SK-N-SH (cell line): ENCODE measurements around the gene DNAJA1. TPM values are rescaled to one million over a fixed set of nuclear protein-coding genes. Genes with fewer than 3 reads are reported as not detected.

Source experiments
- CTCF ChIA-PET: fragments of 300-600, 350-600 bp; formaldehyde crosslinking; extraction: SDS; loops from one replicate; lab custom pipeline; 2021; lab: Yijun Ruan, JAX
- POLR2A ChIA-PET: fragments of 350-600 bp; sonication (Branson Sonifier 250); formaldehyde crosslinking; extraction: SDS; loops from one replicate; lab custom pipeline; 2020; ENCODE audit warnings: antibody characterized with exemption, inconsistent platforms; lab: Yijun Ruan, JAX
- DNase-seq: peaks from one replicate; pipeline ENCODE4 v3.0.0; 2012
- H2AFZ ChIP-seq: fragments of 200-600 bp; sonication (generic); 2 replicates; pipeline ENCODE4 v1.8.1; 2016; ENCODE audit warnings: antibody characterized with exemption, mild to moderate bottlenecking, low read depth
- H3F3A ChIP-seq: fragments of 200-600 bp; sonication (generic); replicated peaks from 2 replicates; pipeline ENCODE3; 2016; ENCODE audit warnings: antibody characterized with exemption, mild to moderate bottlenecking; ENCODE audit not compliant: insufficient read depth
- H3K27ac ChIP-seq, 2 experiments: fragments of 200-500 bp in 1 of 2; fragments of 200-600 bp in 1 of 2; sonication (Bioruptor generic) in 1 of 2; sonication (generic), shearing (Covaris generic) in 1 of 2; 2 replicates each; pipeline versions ENCODE4 v1.5.1 to v1.6.1; 2014 to 2016; ENCODE audit warnings: low read depth in 2 of 2, inconsistent platforms in 1 of 2, low read length in 1 of 2, mild to moderate bottlenecking in 1 of 2, mixed read lengths in 1 of 2
- H3K27me3 ChIP-seq: fragments of 200-600 bp; sonication (generic), shearing (Covaris generic); 2 replicates; pipeline ENCODE4 v1.6.1; 2016; ENCODE audit warnings: mixed run types; ENCODE audit not compliant: insufficient read depth
- H3K36me3 ChIP-seq, 2 experiments: fragments of 200-500 bp in 1 of 2; fragments of 200-600 bp in 1 of 2; sonication (Bioruptor generic) in 1 of 2; sonication (generic) in 1 of 2; replicated peaks in 1 of 2; 2 replicates each; pipeline versions ENCODE3 to v1.5.1; 2014 to 2016; ENCODE audit warnings: low read length in 1 of 2, mild to moderate bottlenecking in 1 of 2; ENCODE audit not compliant: insufficient read depth in 2 of 2, control insufficient read depth in 1 of 2
- H3K4me1 ChIP-seq, 2 experiments: fragments of 200-500 bp in 1 of 2; fragments of 200-600 bp in 1 of 2; sonication (Bioruptor generic) in 1 of 2; sonication (generic), shearing (Covaris generic) in 1 of 2; 2 replicates each; pipeline versions ENCODE4 v1.5.1 to v1.6.1; 2014 to 2016; ENCODE audit warnings: low read depth in 1 of 2, low read length in 1 of 2, mixed run types in 1 of 2; ENCODE audit not compliant: insufficient read depth in 2 of 2, control insufficient read depth in 1 of 2
- H3K4me2 ChIP-seq: fragments of 200-600 bp; sonication (generic), shearing (Covaris generic); 2 replicates; pipeline ENCODE4 v1.6.1; 2017; ENCODE audit warnings: mixed run types
- H3K4me3 ChIP-seq, 2 experiments: fragments of 200-500 bp in 1 of 2; fragments of 200-600 bp in 1 of 2; sonication (Bioruptor generic) in 1 of 2; sonication (generic), shearing (Covaris generic) in 1 of 2; 2 replicates each; pipeline versions ENCODE4 v1.5.1 to v1.8.1; 2014 to 2016; ENCODE audit warnings: low read depth in 2 of 2, inconsistent platforms in 1 of 2, low read length in 1 of 2, mild to moderate bottlenecking in 1 of 2, mixed read lengths in 1 of 2, moderate library complexity in 1 of 2
- H3K79me2 ChIP-seq: fragments of 200-600 bp; sonication (generic); 2 replicates; pipeline ENCODE4 v1.8.1; 2017; ENCODE audit warnings: mild to moderate bottlenecking; ENCODE audit not compliant: insufficient read depth
- H3K9ac ChIP-seq: fragments of 200-600 bp; sonication (generic); 2 replicates; pipeline ENCODE4 v1.6.1; 2017; ENCODE audit warnings: mixed run types
- H3K9me2 ChIP-seq: fragments of 200-600 bp; sonication (generic); 2 replicates; pipeline ENCODE4 v1.6.1; 2017; ENCODE audit warnings: mixed run types
- H3K9me3 ChIP-seq: fragments of 200-600 bp; sonication (generic); 2 replicates; pipeline ENCODE4 v1.6.1; 2017; ENCODE audit warnings: mixed run types, mild to moderate bottlenecking, moderate library complexity
- H4K20me1 ChIP-seq: fragments of 200-600 bp; sonication (generic); 2 replicates; pipeline ENCODE4 v1.6.1; 2017; ENCODE audit warnings: mild to moderate bottlenecking, mixed run types; ENCODE audit not compliant: insufficient read depth
- ELF1 ChIP-seq: IDR thresholded peaks from 2 replicates; pipeline ENCODE4 v1.4.0; 2012
- EZH2phosphoT487 ChIP-seq: fragments of 200-600 bp; sonication (generic); IDR thresholded peaks from 2 replicates; pipeline ENCODE4 v1.6.1; 2017; ENCODE audit warnings: low read depth, mixed run types, mild to moderate bottlenecking, antibody characterized with exemption, moderate library complexity, borderline replicate concordance
- FOXJ3 ChIP-seq: sonication (generic); formaldehyde crosslinking; IDR thresholded peaks from 2 replicates; pipeline ENCODE4 v1.5.1; 2020; ENCODE audit warnings: mild to moderate bottlenecking, missing genetic modification reagents
- GATA2 ChIP-seq: sonication (generic); formaldehyde crosslinking; IDR thresholded peaks from 2 replicates; pipeline ENCODE4 v1.5.0; 2020; ENCODE audit warnings: mild to moderate bottlenecking, missing genetic modification reagents
- MXI1 ChIP-seq: IDR thresholded peaks from 2 replicates; pipeline ENCODE4 v1.6.1; 2012; ENCODE audit warnings: mild to moderate bottlenecking, low read depth, low read length, improper control_type of control experiment
- RXRA ChIP-seq: IDR thresholded peaks from 2 replicates; pipeline ENCODE4 v1.4.0; 2012; ENCODE audit warnings: low read depth, mild to moderate bottlenecking, borderline replicate concordance
- SIN3A ChIP-seq: IDR thresholded peaks from 2 replicates; pipeline ENCODE4 v1.6.1; 2012; ENCODE audit warnings: low read depth, mild to moderate bottlenecking, low read length, moderate library complexity, borderline replicate concordance
- TAF1 ChIP-seq: IDR thresholded peaks from 2 replicates; pipeline ENCODE4 v1.6.1; 2012; ENCODE audit warnings: low read depth, mild to moderate bottlenecking, low read length, moderate library complexity, borderline replicate concordance
- TEAD4 ChIP-seq: IDR thresholded peaks from 2 replicates; pipeline ENCODE4 v1.4.0; 2012; ENCODE audit warnings: mild to moderate bottlenecking, borderline replicate concordance; ENCODE audit not compliant: insufficient read depth
- WGBS: methylation state at CpG from one replicate; pipeline ENCODE4 v1.1.6; 2017; ENCODE audit warnings: low lambda C conversion rate; 5-methylcytosine and 5-hydroxymethylcytosine counted together
- polyA plus RNA-seq, 3 experiments: library from polyadenylated mRNA; depleted of rRNA; stranded (reverse); fragments of >200 nt; gene quantifications; 2 replicates each; pipeline ENCODE4 v1.2.3, GENCODE V29; 2012
- TF ChIP-seq, protein P1 (sequence below): IDR thresholded peaks from 2 replicates; pipeline ENCODE4 v1.4.0; 2012; ENCODE audit warnings: low read depth, borderline replicate concordance
- TF ChIP-seq, protein P2 (sequence below): fragments of 150-350 bp; IDR thresholded peaks from 2 replicates; pipeline ENCODE4 v1.6.1; 2016; ENCODE audit warnings: mild to moderate bottlenecking, low read depth, low read length
- TF ChIP-seq, protein P3 (sequence below): fragments of 150-350 bp; IDR thresholded peaks from 2 replicates; pipeline ENCODE4 v1.6.1; 2017; ENCODE audit warnings: antibody characterized with exemption, low read length, low read depth, borderline replicate concordance
- TF ChIP-seq, protein P4 (sequence below): IDR thresholded peaks from 2 replicates; pipeline ENCODE4; 2012
- TF ChIP-seq, protein P5 (sequence below): IDR thresholded peaks from 2 replicates; pipeline ENCODE4 v1.6.1; 2012; ENCODE audit warnings: mild to moderate bottlenecking, low read depth, low read length, moderate library complexity
- TF ChIP-seq, protein P6 (sequence below): IDR thresholded peaks from 2 replicates; pipeline ENCODE4 v1.4.0; 2012; ENCODE audit warnings: low read depth
- TF ChIP-seq, protein P7 (sequence below): fragments of 200-600 bp; sonication (generic); IDR thresholded peaks from 2 replicates; pipeline ENCODE4 v1.6.1; 2017; ENCODE audit warnings: antibody characterized with exemption, mild to moderate bottlenecking, moderate library complexity

The DNAJA1 gene
- polyA plus RNA-seq, 1 of the 3 experiments (the other 2 are of a cell fraction): 103 TPM

DNA sequence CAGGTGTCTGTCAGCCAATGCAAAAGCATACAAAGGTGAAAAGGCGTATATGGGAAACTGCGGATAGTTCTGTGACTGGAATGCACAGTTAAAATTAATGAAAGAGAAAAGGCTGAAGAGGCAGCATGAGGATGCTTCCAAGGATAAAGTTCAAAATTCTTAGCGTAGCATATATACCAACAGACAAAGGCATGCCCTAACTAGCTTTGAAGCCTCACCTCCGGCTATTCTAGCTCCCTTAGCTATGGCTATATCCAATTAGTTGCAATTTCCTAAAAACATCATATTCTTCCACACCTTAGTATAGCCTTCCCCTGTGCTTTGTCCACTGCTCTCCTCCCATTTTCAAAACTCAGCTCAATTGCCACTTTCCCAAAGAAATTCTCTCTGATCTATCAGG is 1.4 kb upstream of the DNAJA1 start:
- TF ChIP-seq RXRA (no peak), FOXJ3 (CRISPR knock-in tag) (no peak), ELF1 (no peak), TEAD4 (no peak), EZH2phosphoT487 (no peak), GATA2 (CRISPR knock-in tag) (no peak), MXI1 (no peak), TAF1 (no peak), SIN3A (no peak)
- TF ChIP-seq, protein P1, sequence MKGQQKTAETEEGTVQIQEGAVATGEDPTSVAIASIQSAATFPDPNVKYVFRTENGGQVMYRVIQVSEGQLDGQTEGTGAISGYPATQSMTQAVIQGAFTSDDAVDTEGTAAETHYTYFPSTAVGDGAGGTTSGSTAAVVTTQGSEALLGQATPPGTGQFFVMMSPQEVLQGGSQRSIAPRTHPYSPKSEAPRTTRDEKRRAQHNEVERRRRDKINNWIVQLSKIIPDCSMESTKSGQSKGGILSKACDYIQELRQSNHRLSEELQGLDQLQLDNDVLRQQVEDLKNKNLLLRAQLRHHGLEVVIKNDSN: no peak
- TF ChIP-seq, protein P2, sequence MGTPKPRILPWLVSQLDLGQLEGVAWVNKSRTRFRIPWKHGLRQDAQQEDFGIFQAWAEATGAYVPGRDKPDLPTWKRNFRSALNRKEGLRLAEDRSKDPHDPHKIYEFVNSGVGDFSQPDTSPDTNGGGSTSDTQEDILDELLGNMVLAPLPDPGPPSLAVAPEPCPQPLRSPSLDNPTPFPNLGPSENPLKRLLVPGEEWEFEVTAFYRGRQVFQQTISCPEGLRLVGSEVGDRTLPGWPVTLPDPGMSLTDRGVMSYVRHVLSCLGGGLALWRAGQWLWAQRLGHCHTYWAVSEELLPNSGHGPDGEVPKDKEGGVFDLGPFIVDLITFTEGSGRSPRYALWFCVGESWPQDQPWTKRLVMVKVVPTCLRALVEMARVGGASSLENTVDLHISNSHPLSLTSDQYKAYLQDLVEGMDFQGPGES: no peak
- TF ChIP-seq, protein P3, sequence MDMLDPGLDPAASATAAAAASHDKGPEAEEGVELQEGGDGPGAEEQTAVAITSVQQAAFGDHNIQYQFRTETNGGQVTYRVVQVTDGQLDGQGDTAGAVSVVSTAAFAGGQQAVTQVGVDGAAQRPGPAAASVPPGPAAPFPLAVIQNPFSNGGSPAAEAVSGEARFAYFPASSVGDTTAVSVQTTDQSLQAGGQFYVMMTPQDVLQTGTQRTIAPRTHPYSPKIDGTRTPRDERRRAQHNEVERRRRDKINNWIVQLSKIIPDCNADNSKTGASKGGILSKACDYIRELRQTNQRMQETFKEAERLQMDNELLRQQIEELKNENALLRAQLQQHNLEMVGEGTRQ: no peak
- TF ChIP-seq, protein P4, sequence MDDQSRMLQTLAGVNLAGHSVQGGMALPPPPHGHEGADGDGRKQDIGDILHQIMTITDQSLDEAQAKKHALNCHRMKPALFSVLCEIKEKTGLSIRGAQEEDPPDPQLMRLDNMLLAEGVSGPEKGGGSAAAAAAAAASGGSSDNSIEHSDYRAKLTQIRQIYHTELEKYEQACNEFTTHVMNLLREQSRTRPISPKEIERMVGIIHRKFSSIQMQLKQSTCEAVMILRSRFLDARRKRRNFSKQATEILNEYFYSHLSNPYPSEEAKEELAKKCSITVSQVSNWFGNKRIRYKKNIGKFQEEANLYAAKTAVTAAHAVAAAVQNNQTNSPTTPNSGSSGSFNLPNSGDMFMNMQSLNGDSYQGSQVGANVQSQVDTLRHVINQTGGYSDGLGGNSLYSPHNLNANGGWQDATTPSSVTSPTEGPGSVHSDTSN: no peak
- TF ChIP-seq, protein P5, sequence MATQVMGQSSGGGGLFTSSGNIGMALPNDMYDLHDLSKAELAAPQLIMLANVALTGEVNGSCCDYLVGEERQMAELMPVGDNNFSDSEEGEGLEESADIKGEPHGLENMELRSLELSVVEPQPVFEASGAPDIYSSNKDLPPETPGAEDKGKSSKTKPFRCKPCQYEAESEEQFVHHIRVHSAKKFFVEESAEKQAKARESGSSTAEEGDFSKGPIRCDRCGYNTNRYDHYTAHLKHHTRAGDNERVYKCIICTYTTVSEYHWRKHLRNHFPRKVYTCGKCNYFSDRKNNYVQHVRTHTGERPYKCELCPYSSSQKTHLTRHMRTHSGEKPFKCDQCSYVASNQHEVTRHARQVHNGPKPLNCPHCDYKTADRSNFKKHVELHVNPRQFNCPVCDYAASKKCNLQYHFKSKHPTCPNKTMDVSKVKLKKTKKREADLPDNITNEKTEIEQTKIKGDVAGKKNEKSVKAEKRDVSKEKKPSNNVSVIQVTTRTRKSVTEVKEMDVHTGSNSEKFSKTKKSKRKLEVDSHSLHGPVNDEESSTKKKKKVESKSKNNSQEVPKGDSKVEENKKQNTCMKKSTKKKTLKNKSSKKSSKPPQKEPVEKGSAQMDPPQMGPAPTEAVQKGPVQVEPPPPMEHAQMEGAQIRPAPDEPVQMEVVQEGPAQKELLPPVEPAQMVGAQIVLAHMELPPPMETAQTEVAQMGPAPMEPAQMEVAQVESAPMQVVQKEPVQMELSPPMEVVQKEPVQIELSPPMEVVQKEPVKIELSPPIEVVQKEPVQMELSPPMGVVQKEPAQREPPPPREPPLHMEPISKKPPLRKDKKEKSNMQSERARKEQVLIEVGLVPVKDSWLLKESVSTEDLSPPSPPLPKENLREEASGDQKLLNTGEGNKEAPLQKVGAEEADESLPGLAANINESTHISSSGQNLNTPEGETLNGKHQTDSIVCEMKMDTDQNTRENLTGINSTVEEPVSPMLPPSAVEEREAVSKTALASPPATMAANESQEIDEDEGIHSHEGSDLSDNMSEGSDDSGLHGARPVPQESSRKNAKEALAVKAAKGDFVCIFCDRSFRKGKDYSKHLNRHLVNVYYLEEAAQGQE: no peak
- TF ChIP-seq, protein P6, sequence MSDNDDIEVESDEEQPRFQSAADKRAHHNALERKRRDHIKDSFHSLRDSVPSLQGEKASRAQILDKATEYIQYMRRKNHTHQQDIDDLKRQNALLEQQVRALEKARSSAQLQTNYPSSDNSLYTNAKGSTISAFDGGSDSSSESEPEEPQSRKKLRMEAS: no peak
- TF ChIP-seq, protein P7, sequence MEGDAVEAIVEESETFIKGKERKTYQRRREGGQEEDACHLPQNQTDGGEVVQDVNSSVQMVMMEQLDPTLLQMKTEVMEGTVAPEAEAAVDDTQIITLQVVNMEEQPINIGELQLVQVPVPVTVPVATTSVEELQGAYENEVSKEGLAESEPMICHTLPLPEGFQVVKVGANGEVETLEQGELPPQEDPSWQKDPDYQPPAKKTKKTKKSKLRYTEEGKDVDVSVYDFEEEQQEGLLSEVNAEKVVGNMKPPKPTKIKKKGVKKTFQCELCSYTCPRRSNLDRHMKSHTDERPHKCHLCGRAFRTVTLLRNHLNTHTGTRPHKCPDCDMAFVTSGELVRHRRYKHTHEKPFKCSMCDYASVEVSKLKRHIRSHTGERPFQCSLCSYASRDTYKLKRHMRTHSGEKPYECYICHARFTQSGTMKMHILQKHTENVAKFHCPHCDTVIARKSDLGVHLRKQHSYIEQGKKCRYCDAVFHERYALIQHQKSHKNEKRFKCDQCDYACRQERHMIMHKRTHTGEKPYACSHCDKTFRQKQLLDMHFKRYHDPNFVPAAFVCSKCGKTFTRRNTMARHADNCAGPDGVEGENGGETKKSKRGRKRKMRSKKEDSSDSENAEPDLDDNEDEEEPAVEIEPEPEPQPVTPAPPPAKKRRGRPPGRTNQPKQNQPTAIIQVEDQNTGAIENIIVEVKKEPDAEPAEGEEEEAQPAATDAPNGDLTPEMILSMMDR: no peak
- no peak for DNase-seq
- POLR2A ChIA-PET: interaction anchor here (0.6 kb wide), 1 partner anchor 407 kb away, joined by 3 read pairs; no protein-coding TSS in a partner anchor

More for the DNA sequence above, 1.4 kb upstream of the DNAJA1 start:
- Histone ChIP-seq H3K9ac (peak overlapping the region; percentile 97; the same call in 1 of the 2 replicates), H4K20me1 (peaks cover 30% of the 10 kb centered on the region), H3K27ac (peak overlapping the region in 1 of 2 experiments; percentile 5; a peak in 1 of 4 replicates), H3K79me2 (peaks cover 72% of the 10 kb centered on the region), H3K9me3 (no peaks in the 10 kb centered on the region), H3K4me2 (peak overlapping the region; percentile 81), H3K36me3 (peaks cover 25 to 26% of the 10 kb centered on the region in 2 experiments), H3K4me3 (peak overlapping the region; percentile 86 to 99), H3F3A (no peaks in the 10 kb centered on the region), H3K4me1 (peaks cover 18 to 28% of the 10 kb centered on the region in 2 experiments; a peak in 3 of 4 replicates), H3K9me2 (no peaks in the 10 kb centered on the region), H3K27me3 (no peaks in the 10 kb centered on the region), H2AFZ (peak overlapping the region; percentile 77)
- CTCF ChIA-PET: interaction anchor here (1.4 kb wide), 1 partner anchor 11 kb away, joined by 3 read pairs; no protein-coding TSS in a partner anchor
- WGBS: 90% methylated on average over 4 of the region's 4 CpGs
